Right lobe of liver (tissue), 6 donors: ENCODE measurements around the gene COL10A1. TPM values are rescaled to one million over a fixed set of nuclear protein-coding genes. Genes with fewer than 3 reads are reported as not detected.

Experiments used
- ATAC-seq, 4 donors: fragments of 200-7000 bp; cut with Tn5 transposase; one replicate each; pipeline ENCODE4 v1.9.1; 2020; ENCODE audit warnings: mild to moderate bottlenecking in 4 of 4, moderate library complexity in 4 of 4
- DNase-seq, 3 donors: peaks; one replicate each; pipeline ENCODE4 v3.0.0-alpha.2; 2020
- H3K27ac ChIP-seq, 3 donors: fragments of 200-600 bp; one replicate each; pipeline ENCODE4 v1.8.0; 2022
- H3K27me3 ChIP-seq, 2 donors: fragments of 200-600 bp; one replicate each; pipeline ENCODE4 v1.8.0; 2022
- H3K36me3 ChIP-seq, 4 donors: fragments of 200-600 bp; sonication (generic) in 1 of 4; one replicate each; pipeline versions ENCODE4 v1.5.1 to v1.8.0; 2017 to 2022; ENCODE audit warnings: control low read depth in 1 of 4
- H3K4me1 ChIP-seq, 4 donors: fragments of 200-600 bp; sonication (generic) in 1 of 4; one replicate each; pipeline versions ENCODE4 v1.5.1 to v1.8.0; 2017 to 2022; ENCODE audit warnings: control low read depth in 1 of 4
- H3K4me3 ChIP-seq, 3 donors: fragments of 200-600 bp; one replicate each; pipeline ENCODE4 v1.8.0; 2022
- H3K9me3 ChIP-seq, 4 donors: fragments of 200-600 bp; sonication (generic) in 1 of 4; one replicate each; pipeline versions ENCODE4 v1.5.1 to v1.8.0; 2017 to 2022; ENCODE audit warnings: control low read depth in 1 of 4
- POLR2A ChIP-seq: fragments of 450-650 bp; IDR thresholded peaks from one replicate; pipeline ENCODE4 v1.6.1; 2017; ENCODE audit warnings: antibody characterized with exemption, mild to moderate bottlenecking
- WGBS: methylation state at CpG from one replicate; pipeline ENCODE4 v1.1.6; 2018; ENCODE audit warnings: low coverage, low lambda C conversion rate; ENCODE audit not compliant: insufficient coverage; ENCODE audit errors: missing lambda C conversion rate; 5-methylcytosine and 5-hydroxymethylcytosine counted together
- intact Hi-C, 2 donors: fragments of 100-400 bp; cut with DNase I; formaldehyde crosslinking; loops; one replicate each; pipeline versions ENCODE4 v1.11.2 to v1.14.1; 2022
- total RNA-seq, 6 experiments: library from RNA; depleted of rRNA in 2 of 6; stranded (reverse); fragments of >200 nt in 2 of 6; fragmentation: NEBNext Ultra II Directional in 3 of 6; extraction: Animal tissue kit (Norgen Biotek cat#: 25700) in 3 of 6; gene quantifications; one replicate each; pipeline versions ENCODE4 v1.1.0 to v1.2.4, GENCODE V29; 2016 to 2023
- TF ChIP-seq, protein P1 (sequence below), 4 donors: fragments of 200-600 bp in 3 of 4; fragments of 450-650 bp in 1 of 4; IDR thresholded peaks; one replicate each; pipeline versions ENCODE4 v1.5.1 to v1.8.0; 2016 to 2022; ENCODE audit warnings: antibody characterized with exemption in 4 of 4, mild to moderate bottlenecking in 2 of 4
- donor health status: DM: no; HTN: yes; CAD: no.
- donor health status: DM: no; HTN: no; CAD: no.
- donor health status: DM: no; HTN: no; CAD: no.
- donor health status: DM: no; HTN: yes; CAD: no.
- donor health status: DM: no; HTN: yes; CAD: no.

COL10A1 gene
- total RNA-seq, 6 experiments from 2014 or later, result 0.12 to 23.4 TPM; not detected in 4

DNA sequence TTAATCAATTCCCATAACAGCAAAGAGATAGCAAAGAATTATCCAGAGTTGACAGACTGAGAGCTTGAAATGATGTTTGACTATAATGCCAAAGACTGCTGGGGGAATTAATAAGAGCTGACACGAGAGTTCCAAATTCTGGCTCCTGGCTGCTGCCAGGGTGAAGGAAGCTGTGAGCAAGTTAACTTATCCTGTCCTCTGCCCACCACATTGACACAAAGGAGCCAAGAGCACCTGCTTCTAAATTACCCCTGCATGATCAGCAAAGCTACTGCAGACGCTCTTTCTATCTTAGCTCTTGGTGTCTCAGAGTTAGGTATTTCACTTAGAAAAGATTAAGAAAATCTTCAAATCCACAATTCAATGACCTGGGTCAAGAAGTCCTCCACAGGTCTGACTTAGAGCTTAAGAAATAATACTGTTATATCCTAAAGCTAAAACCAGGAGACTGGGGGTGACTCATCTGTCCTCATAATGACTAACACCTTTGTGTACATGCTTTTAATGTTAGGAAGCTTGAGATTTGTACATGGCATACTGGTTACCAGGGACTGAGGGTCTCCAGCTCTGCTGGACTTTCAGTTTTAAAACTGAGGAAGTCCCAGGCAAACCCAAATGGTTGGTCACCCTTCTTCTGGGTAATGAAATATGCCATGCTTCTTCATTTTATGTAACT lies 52.0 kb downstream of the COL10A1 start:
- Histone ChIP-seq H3K9me3 (no peaks in the 10 kb centered on the region), H3K27me3 (no peaks in the 10 kb centered on the region), H3K36me3 (no peaks in the 10 kb centered on the region), H3K27ac (no peak overlapping the region), H3K4me1 (peaks cover 0 to 9% (median 0%) of the 10 kb centered on the region in 4 donors), H3K4me3 (no peak overlapping the region)
- DNase-seq (no peak), ATAC-seq (peak in 1 of 4 donors; percentile 82)
- no peak for TF ChIP-seq POLR2A
- TF ChIP-seq, protein P1, sequence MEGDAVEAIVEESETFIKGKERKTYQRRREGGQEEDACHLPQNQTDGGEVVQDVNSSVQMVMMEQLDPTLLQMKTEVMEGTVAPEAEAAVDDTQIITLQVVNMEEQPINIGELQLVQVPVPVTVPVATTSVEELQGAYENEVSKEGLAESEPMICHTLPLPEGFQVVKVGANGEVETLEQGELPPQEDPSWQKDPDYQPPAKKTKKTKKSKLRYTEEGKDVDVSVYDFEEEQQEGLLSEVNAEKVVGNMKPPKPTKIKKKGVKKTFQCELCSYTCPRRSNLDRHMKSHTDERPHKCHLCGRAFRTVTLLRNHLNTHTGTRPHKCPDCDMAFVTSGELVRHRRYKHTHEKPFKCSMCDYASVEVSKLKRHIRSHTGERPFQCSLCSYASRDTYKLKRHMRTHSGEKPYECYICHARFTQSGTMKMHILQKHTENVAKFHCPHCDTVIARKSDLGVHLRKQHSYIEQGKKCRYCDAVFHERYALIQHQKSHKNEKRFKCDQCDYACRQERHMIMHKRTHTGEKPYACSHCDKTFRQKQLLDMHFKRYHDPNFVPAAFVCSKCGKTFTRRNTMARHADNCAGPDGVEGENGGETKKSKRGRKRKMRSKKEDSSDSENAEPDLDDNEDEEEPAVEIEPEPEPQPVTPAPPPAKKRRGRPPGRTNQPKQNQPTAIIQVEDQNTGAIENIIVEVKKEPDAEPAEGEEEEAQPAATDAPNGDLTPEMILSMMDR (IDR thresholded peaks at IDR 0.05), result no peak
- intact Hi-C loops, result no loop called here
- 75% methylated on average over 2 of the region's 2 CpGs for WGBS

DNA sequence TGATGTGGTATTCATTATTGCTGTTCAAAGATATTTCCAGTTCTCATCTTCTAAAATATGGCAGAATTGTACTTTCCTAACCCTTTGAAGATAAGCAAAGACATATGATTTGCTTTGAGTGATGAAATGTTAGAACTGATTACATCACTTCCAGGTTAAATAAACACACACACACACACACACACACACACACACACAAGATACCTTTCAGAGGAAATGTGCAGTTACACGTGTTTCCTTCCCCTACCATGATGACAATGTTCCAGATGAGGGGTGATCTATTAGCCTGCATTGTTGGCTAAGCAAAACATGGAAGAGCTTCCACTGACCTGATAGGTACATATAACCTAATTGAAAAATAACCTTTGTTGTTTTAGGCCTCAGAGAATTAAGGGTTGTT lies 53.6 kb downstream of the COL10A1 start:
- WGBS, result 0% methylated on average over 1 of the region's 1 CpG
- ATAC-seq (peak in 3 of 4 donors; percentile 59 to 78 (median 63)), DNase-seq (no peak)
- no peak for TF ChIP-seq POLR2A
- TF ChIP-seq, protein P1 (IDR thresholded peaks at IDR 0.05), result no peak
- no peaks in the 10 kb centered on the region for H3K36me3 ChIP-seq
- no peaks in the 10 kb centered on the region for H3K27me3 ChIP-seq
- no peak overlapping the region for H3K27ac ChIP-seq
- intact Hi-C loops, result no loop called here
- no peaks in the 10 kb centered on the region for H3K9me3 ChIP-seq
- H3K4me1 ChIP-seq, result peaks cover 0 to 4% (median 0%) of the 10 kb centered on the region in 4 donors
- no peak overlapping the region for H3K4me3 ChIP-seq

DNA sequence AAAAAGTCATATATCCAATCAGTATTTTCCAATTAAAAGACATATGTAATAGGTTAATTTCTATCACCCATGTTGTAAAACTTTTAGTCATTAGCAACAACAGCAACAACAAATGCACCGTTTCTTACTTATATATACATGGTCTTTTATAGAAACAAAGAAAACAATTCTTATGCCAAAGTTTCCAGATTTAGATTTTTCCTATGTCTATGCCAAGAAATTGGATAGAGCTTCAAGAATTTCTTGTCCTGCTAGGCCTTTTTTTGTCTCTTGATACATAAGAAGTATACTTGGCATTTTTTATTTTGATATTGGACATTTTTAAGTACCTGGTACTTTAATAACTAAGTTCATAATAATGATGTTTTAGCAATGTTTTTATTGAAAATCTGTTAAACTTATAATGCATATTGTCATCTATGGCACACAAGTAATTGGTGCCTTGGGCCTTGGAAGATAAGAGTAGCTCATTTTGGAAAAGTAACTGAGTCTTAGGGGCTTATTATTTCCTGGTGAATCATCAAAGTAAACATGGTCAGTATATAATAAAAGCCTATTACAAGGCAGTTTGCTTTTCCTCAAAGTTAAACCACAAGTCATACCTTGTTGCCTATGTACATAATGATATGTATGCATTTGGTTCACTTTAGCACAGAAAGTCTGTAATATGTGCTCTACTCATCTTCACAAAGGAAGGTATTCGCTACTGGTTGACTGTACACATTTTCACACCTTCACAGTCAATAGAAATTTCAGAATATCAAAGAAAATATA lies 55.1 kb downstream of the COL10A1 start:
- H3K27me3 ChIP-seq, result no peaks in the 10 kb centered on the region
- intact Hi-C loops, result no loop called here
- WGBS, result 86% methylated on average over 2 of the region's 2 CpGs
- no peak overlapping the region for H3K27ac ChIP-seq
- no peaks in the 10 kb centered on the region for H3K36me3 ChIP-seq
- no peak for TF ChIP-seq POLR2A
- TF ChIP-seq, protein P1 (IDR thresholded peaks at IDR 0.05), result no peak
- H3K4me3 ChIP-seq, result no peak overlapping the region
- no peaks in the 10 kb centered on the region for H3K9me3 ChIP-seq
- ATAC-seq (no peak), DNase-seq (no peak)
- peaks cover 0 to 4% (median 0%) of the 10 kb centered on the region in 4 donors for H3K4me1 ChIP-seq

DNA sequence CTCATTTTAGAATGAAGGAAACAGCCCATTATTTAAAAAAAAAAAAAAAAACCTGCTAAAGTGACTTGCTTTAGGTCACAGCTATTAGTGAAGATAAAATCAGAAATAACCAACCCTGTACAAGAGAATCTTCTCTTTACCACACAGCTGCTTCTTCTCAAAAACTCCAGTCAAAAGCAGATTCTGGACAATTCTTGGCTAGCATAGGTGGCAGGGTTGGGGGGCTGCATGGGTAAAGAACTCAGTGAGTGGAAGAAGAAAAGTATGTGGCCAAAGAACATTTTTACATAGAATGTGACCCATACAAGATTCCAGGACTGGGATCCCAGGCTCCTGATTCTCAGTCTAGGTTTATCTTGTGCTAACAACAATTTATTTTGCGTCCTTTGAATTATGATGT lies 55.8 kb downstream of the COL10A1 start:
- H3K27me3 ChIP-seq, result no peaks in the 10 kb centered on the region
- WGBS, result 87% methylated on average over 1 of the region's 1 CpG
- H3K27ac ChIP-seq, result no peak overlapping the region
- intact Hi-C loops, result no loop called here
- no peaks in the 10 kb centered on the region for H3K9me3 ChIP-seq
- no peak for ATAC-seq
- H3K4me1 ChIP-seq, result peaks cover 0 to 4% (median 0%) of the 10 kb centered on the region in 4 donors
- no peaks in the 10 kb centered on the region for H3K36me3 ChIP-seq
- no peak for DNase-seq
- no peak overlapping the region for H3K4me3 ChIP-seq
- no peak for TF ChIP-seq POLR2A
- TF ChIP-seq, protein P1 (IDR thresholded peaks at IDR 0.05), result no peak

Other genes starting within 250 kb of the COL10A1 start
- 10 to 100 TPM in 4 of 6 experiments, 1 to 10 TPM in 2; 8.4 to 14.1 (median 11.9) TPM for gene FRK, start 65.2 kb downstream of the COL10A1 start, total RNA-seq
- 10 to 100 TPM in 4 of 6 experiments, 1 to 10 TPM in 2; 8.5 to 49.1 (median 34.8) TPM for gene NT5DC1, start 25.3 kb downstream of the COL10A1 start, total RNA-seq
- 1 to 10 TPM; 2.7 to 8.5 (median 3.5) TPM for gene TSPYL4, start 127.9 kb upstream of the COL10A1 start, total RNA-seq
- 10 to 100 TPM; 29.1 to 70.4 (median 50.9) TPM for gene TSPYL1, start 153.8 kb upstream of the COL10A1 start, total RNA-seq
- gene DSE, start 244.8 kb upstream of the COL10A1 start, total RNA-seq, result 10 to 100 TPM in 4 of 6 experiments, 1 to 10 TPM in 2; 8.2 to 17.4 (median 12.2) TPM